GM18873 (cell line): ENCODE results near the gene EFTUD2.

Source experiments
- ATAC-seq: cut with Tn5 transposase; IDR thresholded peaks from one replicate; pipeline ENCODE4 v1.9.1; 2021; ENCODE audit warnings: mild to moderate bottlenecking, moderate library complexity, moderate number of reproducible peaks; ENCODE audit not compliant: unreplicated experiment, low FRiP score

The EFTUD2 gene

DNA sequence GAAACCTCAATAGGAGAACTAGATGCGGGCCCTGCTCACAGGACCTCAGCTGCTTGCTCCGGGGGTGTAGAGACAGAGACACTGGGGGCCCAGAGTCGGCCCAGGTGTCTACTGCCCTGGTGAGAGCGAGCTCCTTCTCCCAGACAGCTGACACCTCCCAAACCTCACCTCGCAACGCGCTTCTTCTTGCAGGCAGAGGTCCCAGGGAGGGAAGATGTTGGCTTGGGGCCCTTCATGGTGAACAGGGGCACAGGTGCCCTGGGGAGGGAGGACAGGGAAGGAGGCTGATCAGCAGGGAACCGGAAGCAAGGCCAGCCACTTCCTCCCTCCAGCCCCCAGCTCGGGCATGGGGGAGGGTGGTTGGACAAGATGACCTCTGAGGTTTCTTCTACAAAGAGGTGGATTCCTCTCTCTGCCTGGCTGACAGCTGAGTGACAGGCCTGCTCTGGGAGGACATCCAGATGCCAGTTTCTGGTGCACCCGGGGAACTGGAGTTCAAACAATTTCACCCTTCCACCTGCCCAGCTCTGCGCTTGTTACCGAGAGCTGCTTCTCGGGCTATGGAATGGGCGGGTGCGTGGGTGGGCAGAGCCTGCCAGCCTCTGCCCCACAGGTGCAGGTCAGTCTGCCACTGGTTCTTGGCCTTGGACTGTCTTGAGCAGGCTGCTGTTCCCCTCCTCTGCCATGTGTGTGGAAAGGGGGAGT lies 27.7 kb upstream of the EFTUD2 start:
- no peak for ATAC-seq

DNA sequence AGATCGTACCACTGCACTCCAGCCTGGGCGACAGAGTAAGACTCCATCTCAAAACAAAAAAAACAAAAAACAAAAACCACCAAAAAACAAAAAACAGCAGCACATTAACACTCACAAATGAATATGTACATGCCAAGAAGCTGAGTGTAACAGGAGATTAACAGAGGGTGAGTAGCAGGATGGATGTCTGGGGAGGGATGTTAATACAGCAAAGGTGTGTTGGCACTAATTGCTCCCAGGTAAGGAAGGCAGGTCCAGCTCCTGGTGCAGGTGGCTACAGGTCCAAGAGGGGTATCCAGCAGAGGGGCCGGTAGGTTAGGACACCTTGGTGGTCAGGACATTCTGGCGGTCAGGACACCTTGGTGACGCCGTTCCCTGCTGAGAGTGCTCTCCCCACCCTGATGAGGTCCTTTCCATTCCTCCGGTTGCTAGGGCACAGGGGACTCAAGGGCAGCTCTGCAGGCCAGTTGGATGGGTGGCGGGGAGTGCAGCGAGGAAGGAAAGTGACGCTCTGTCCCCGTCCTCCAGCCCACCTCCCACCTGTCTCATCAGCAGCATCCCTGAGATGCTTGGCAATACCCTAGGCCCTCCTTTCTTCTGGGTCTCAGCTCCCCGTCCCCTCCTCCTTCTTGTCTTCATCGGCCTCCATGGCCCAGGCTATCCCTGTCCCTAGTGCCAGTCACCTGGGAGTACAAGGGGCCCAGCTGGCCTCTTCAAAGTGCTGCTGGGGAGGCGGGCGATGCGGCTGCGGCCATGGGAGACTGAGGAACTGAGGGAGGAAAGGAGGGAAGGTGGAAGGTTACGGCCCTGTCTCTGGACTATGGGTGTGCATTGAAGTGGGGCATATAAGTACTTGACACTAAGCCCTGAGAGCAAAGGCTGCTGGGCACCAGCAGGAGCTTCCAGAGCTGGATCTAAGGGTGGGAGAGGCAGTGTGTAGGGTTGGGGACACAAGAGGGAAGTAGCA lies 26.8 kb upstream of the EFTUD2 start:
- no peak for ATAC-seq

DNA sequence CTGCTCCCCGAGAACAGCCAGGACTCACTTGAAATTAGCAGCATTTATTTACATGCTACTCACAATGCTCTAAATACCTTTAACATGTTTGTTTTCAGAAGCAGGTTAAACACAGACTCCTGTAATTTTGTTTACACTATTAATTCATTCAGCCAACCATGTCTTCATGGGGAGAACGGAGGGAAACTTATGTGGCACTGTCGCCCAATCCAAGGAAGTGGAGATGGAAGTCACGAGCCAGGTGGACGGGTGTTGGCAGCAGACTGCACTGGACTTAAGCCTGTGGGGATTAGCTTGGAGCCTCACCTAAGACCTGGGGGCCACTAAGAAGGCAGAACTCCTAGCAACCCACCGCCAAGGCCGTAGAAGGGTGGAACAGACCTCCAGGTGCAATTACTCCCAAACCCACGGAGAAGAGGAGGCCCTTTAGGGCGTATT lies 24.9 kb upstream of the EFTUD2 start:
- ATAC-seq: no peak

DNA sequence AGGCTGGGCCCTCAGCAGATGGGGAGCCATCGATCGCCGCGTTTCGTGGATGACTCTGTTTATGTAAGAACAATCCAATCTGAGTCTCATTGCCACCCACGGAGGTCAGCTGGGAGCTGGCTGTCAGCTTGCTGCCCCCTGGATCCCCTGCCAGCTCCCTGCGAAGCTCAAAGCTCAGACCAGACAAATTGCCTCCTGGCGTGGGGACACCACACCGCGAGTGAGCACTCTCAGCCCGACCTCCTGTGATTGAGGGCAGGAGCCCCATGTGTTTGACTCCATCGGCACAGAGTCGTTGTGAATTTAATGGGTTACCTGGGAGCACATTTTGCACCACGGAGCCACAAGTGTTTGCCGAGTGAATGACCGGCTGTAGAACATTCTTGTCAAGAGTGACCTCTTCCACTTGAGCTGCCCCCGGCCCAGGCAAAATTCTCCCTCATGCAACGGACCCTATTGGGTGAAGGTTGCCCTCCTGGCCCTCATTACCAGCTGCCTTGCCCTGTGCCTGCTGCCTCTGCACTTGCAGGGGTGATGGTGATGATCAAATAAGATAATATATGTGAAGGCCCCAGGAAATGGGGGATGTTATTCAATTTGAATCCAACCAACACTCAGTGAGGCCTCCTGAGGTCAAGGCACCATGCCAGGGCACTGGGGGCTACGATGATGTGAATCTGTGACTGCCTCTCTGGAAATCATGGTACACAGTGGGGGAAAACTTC lies 23.7 kb upstream of the EFTUD2 start:
- no peak for ATAC-seq

DNA sequence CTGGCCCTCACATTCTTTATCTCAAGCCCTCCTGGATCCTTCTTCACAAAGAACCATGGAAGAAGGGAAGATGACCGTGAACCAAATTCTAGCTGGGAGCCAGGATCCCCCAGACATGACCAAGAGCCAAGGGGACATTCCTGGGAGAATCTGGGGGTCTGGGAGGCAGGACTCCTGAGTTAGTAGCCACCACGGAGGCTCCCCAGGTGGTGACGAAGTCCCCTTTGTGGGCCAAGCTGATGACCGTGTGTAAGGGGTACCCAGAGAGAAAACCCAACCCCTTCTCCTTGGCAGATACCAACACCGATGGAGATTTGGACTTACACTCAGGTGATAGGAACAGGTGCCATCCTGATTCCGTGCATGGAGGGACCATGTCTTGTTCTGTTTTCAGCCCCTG lies 22.9 kb upstream of the EFTUD2 start:
- no peak for ATAC-seq

DNA sequence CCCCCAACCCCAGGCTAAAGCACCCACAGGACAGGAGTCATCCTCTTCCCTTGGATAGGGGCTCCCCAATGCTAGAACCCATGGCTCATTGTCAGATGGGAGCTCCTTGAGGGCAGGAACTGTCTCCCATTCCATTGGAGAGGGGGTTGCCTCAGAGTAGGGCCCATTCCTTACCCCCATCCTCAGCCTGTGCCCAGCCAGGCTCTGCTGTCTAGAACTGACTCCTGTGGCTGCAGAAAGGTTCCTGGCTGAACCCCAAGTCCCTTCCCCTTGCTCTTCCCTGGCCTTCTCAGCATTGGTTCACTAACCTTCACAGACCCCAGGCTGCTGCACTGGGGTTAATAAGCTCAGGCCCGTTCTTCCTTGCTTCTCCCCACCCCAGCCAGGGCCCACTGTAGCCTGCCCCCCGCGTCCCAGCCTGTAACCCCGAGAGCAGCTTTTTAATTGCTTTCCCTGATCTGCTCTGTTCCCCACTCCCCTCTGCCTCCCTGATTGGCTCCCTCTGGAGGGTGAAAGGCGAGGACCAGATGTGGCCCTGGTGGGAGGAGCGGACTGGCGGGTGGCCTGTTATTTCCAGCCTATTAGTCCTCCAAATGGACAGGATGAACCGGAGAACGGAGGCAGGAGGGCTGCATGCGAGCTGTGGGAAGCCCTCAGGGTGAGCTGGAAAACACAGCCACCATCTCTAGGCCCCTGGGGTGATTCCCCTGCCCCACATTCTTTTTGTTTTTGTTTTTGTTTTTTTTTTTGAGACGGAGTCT lies 22.1 kb upstream of the EFTUD2 start:
- ATAC-seq: no peak

DNA sequence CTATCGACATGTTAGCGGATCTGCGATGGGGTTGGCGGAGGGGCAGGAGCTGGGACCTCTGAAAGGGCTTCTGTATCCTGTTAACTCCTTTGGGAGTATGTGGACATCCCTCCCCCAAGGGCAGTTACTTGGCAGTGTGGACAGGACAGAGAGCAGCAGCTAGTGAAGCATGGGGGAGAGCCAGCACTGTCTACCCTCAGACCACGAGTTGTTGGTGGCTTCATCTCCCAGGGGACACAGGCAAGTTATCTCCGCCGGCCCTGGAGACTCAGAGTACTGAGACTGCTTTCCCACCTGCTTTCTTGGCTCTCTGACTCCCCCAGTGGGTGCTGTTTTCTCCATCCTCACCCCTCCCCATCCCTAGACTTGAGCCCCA lies 21.3 kb upstream of the EFTUD2 start:
- ATAC-seq: no peak

DNA sequence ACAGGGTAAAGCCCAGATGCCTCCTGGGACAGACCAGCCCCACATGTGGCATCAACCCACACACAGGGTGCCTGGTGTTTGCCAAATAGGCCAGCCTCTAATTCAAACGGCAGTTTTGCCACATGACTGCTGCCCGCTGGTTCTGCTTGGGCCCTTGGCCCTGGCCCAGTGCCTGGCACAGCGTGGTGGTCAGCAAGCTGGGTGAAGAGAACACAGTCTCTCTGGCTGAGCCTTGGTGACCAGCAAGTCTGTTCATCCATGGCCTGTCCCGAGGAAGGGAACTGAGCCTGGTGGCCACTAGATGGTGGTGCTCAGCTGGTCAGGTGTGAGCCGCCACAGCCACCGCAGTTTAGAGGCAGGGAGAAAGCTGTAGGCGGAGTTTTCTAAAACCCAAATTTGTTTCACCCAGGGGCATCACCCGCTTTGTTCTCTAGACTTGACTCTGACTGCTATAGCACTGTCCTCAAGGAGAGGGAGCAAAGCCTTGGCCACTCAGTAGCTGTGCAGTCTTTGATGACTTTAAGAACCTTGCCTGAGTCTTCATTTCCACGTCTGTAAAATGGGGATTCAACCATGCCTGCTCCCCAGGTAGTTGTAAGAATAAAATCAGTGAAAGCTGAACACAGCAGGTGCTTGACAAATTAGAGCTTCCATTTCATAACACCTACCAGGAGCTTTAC lies 20.8 kb upstream of the EFTUD2 start:
- ATAC-seq: peak; percentile 69

DNA sequence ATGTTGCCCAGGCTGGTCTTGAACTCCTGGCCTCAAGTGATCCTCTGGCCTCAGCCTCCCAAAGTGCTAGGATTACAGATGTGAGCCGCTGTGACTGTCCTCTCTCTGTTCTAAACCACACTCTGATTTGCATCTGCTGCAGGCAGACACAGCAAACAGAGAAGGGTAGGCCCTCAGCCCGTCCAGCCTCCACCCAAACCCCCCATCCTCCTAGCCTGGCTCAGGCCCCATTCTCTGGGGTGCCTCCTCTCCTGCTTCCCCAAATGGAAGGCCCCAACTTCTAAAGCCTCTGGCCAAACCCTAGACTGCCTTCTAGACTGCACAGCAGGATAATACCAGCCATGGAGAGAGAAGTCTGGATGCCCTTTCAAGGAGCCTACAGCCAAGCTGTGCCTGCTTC lies 20.2 kb upstream of the EFTUD2 start:
- ATAC-seq: no peak

DNA sequence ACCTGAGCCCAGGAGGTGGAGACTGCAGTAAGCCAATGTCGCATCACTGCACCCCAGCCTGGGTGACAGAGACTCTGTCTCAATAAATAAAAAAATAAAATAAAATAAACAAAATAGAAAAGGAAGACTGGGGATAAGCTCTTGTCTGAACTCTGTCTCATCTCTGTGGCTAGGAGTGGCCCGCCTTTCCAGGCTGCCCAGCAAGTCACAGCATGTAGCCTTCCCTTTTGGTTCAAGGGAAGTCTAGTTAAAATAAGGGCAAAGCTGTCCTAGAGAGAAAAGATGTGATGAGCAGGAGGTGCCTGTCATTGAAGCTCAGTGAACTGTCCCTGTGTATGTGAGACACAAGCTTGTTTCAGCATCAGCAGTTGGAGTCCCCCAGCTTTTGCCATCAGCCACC lies 18.8 kb upstream of the EFTUD2 start:
- no peak for ATAC-seq

DNA sequence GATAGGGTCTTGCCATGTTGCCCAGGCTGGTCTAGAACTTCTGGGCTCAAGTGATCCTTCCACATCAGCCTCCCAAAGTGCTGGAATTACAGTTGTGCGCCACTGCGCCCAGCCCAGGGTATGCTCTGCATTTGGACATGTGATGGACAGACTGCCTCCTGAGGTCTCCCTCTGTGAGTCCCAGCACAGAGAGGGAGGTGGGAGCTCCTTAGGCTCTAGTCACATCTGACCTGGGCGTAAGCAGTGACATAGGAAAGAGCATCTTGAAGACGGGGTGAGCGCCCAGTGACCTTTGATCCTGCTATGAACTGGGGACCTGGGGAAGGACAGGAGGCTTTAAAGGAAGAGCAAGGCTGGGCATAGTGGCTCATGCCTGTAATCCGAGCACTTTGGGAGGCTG lies 18.2 kb upstream of the EFTUD2 start:
- ATAC-seq: no peak

DNA sequence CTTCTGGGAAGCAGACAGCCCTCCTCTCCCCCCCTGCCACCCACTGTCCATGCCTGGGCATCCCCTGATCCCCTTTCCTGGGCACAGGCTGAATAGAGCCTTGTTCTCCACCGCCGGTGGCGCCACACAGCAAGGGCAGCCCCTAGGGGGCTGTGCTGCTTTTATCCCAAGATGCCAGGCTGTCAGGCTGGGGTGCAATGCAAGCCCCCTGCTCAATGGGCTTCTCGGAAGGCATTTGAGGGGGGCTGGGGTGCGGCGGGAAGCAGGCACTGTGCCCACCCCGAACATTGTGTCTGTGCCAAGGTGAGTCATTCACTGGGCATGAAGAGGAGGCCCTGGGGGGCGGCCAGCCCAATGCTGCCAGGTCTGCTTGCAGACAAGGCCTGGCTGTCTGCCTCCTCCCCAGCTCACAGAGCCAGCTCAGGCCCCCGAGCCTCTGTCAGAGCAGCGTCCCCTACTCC lies 17.6 kb upstream of the EFTUD2 start:
- ATAC-seq: no peak

DNA sequence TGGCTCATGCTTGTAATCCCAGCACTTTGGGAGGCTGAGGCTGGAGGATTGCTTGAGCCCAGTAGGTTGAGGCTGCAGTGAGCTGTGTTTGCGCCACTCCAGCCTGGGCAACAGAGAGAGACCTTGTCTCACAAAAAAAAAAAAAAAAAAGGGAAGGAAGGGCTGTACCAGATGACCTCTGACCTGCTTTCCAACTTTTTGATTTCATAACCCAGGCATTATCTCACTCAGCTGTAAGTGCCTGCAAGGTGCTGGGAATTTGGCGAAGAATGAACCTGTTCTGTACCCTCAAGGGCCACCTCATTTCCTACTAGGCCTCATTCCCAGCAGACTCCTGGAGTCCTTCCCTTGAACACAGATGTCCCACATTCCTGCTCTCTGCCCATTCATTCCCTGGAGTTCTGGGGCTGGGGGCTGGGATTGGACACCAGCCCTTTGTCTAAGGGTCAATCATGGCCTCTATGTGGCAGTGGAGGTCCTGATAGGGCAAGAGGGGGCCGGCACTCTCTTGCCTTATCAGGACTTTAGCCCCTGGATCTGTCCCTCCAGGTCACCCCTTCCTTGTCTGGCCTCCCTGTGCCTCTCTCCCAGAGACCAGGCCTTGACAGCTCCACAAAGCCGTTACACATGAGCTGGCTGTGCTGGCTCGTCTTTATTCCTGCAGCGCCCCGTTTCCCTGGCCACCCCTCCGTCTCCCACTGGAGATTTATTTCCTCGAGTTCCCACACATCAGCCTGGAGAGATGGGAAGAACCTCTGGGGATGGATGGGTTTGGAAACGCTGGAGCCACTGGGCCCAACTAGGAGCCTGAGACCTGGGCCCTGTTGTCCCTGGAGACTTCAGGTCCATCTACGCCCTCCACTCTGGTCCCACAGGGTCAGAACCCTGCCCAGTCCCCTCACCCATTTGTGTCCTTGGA lies 16.9 kb upstream of the EFTUD2 start:
- no peak for ATAC-seq

DNA sequence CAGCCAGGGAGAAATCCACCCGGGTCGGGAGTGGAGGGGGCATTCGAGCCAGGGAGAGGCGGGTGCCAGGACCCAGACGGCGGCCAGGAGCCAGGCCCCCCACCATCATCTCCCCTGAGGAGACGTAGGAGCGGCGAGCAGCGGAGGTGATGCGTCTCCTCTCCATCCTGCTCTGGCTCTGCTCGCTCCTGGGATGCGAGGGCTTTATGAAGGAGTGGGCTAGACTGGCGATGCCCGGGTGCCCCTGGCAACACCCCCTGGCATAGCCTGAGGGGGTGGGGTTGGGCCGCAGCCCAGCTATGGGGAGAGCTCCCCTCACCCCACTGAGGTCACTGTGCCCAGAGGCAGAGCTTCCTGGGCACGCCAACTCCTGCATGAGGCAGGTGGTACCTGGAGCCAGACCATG lies 16.1 kb upstream of the EFTUD2 start, which contains the start of gene GFAP:
TSS of gene GFAP (minus strand) at position 180 of the 406 bp plus-strand sequence. CDS start at position 166, 14 bp downstream.
- no peak for ATAC-seq

DNA sequence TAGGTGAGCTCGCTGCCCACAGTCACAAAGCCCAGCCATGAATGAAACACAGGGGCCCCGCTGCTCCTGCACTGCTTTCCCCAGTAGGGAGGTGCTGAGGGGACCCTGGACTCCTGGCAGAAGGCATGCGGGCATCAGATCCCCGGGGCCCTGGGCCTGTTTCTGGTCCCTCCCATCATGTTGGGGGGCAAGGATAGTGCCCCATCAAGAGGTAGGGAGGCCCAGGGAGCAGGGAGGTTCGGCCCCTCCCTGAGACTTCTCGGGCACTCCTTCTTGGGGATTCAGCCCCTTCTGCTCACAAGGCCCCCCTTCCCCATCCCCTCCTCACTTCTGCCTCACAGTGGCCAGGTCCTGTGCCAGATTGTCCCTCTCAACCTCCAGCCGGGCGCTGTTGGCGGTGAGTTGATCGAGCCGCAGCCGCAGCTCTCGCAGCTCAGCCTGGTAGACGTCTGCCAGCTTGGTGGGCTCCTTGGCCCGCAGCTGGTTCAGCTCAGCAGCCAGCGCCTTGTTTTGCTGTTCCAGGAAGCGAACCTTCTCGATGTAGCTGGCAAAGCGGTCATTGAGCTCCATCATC lies 15.5 kb upstream of the EFTUD2 start:
- no peak for ATAC-seq

DNA sequence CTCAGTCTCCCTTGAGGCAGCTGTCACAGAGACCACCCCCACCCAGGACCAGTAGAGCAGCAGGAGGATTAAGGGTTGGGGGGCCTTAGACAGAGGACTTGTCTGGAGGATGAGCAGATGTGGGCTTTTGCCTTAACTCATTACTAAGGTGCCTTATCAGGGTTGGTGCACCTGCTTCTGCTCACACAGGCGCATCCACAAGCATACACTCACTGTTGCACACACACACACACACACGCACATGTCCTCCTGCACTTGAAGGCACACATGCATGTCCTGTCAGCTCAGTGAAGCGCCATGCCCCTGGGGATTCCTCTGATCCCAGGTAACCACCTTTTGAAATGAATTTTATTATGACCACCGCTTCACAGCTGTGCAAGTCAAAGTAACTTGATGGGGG lies 14.9 kb upstream of the EFTUD2 start:
- no peak for ATAC-seq

DNA sequence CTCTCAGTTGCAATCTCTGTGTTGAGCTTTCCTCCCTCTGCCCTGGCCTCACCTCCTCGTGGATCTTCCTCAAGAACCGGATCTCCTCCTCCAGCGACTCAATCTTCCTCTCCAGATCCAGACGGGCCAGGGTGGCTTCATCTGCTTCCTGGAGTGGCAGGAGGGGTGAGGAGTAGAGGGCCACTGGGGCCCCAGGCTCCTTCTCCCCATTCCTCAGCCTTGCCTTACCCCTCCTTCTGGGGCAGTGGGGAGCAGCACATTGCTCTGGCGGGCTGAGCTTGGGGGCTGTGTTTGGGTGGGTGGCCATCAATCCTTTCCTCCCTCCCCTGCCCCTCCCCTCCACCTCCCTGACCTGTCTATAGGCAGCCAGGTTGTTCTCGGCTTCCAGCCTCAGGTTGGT lies 14.4 kb upstream of the EFTUD2 start:
- ATAC-seq: no peak
